Osteoblast (primary cell): Measurements from ENCODE around the gene MAP3K20. TPM values are rescaled to one million over a fixed set of nuclear protein-coding genes. Genes with fewer than 3 reads are reported as not detected.
"Not testable (repeated sequence)": the region's sequence is repeated elsewhere in the genome, so short reads cannot be mapped to it uniquely, and the experiment has no call there.

Experiments used
- DNase-seq: peaks from one replicate; pipeline ENCODE4 v3.0.0; 2011; ENCODE audit warnings: low spot score, mixed read lengths; ENCODE audit not compliant: insufficient read length; ENCODE audit errors: missing footprints
- H2AFZ ChIP-seq: 2 replicates; pipeline ENCODE4 v1.6.0; 2011; ENCODE audit warnings: mild to moderate bottlenecking, low read length
- H3K27ac ChIP-seq: 2 replicates; pipeline ENCODE4 v1.5.1; 2011; ENCODE audit warnings: mild to moderate bottlenecking, low read depth, low read length, moderate library complexity
- H3K27me3 ChIP-seq: 2 replicates; pipeline ENCODE4 v1.6.0; 2012; ENCODE audit warnings: mild to moderate bottlenecking, control low read depth, inconsistent platforms, low read length, moderate library complexity; ENCODE audit not compliant: insufficient read depth
- H3K36me3 ChIP-seq: 2 replicates; pipeline ENCODE4 v1.5.1; 2011; ENCODE audit warnings: mild to moderate bottlenecking, low read length, control low read depth, moderate library complexity; ENCODE audit not compliant: insufficient read depth
- H3K4me1 ChIP-seq: 2 replicates; pipeline ENCODE4 v1.5.1; 2011; ENCODE audit warnings: mild to moderate bottlenecking, low read length, control low read depth, moderate library complexity; ENCODE audit not compliant: insufficient read depth
- H3K4me2 ChIP-seq: 2 replicates; pipeline ENCODE4 v1.6.0; 2011; ENCODE audit warnings: mild to moderate bottlenecking, low read length; ENCODE audit not compliant: insufficient read depth
- H3K4me3 ChIP-seq: fragments of 200-600 bp; sonication (generic); 3 replicates; pipeline ENCODE4 v1.5.1; 2012; ENCODE audit warnings: mild to moderate bottlenecking, low read length, inconsistent platforms; ENCODE audit not compliant: insufficient read depth
- H3K79me2 ChIP-seq: 2 replicates; pipeline ENCODE4 v1.6.0; 2012; ENCODE audit warnings: mild to moderate bottlenecking, low read length, control low read depth, inconsistent platforms; ENCODE audit not compliant: insufficient read depth
- H3K9me3 ChIP-seq: 2 replicates; pipeline ENCODE4 v1.5.1; 2011; ENCODE audit warnings: low read depth, low read length, control low read depth
- H4K20me1 ChIP-seq: 2 replicates; pipeline ENCODE4 v1.6.0; 2012; ENCODE audit warnings: mild to moderate bottlenecking, low read length, control low read depth; ENCODE audit not compliant: insufficient read depth
- CTCF ChIP-seq: IDR thresholded peaks from 2 replicates; pipeline ENCODE4 v1.5.1; 2011; ENCODE audit warnings: mild to moderate bottlenecking, low read depth, low read length, moderate library complexity; ENCODE audit errors: extremely low read depth
- total RNA-seq: library from RNA; depleted of rRNA; stranded (reverse); fragments of >200 nt; gene quantifications from 2 replicates; pipeline ENCODE4 v1.2.3, GENCODE V29; 2012

MAP3K20 gene
- total RNA-seq, 1 donor, result 56.1 TPM

GRCh38 chr2:173171321-173171720 is 95.7 kb downstream of the MAP3K20 start:
- peaks cover 11% of the 10 kb centered on the region for H3K4me1 ChIP-seq
- TF ChIP-seq CTCF, result no peak
- H3K36me3 ChIP-seq, result no peaks in the 10 kb centered on the region
- no peaks in the 10 kb centered on the region for H3K9me3 ChIP-seq
- DNase-seq, result no peak
- H3K4me2 ChIP-seq, result no peak overlapping the region
- H4K20me1 ChIP-seq, result no peaks in the 10 kb centered on the region
- H3K27ac ChIP-seq, result no peak overlapping the region
- no peaks in the 10 kb centered on the region for H3K27me3 ChIP-seq
- no peak overlapping the region for H3K4me3 ChIP-seq
- peaks cover 33% of the 10 kb centered on the region for H3K79me2 ChIP-seq
- H2AFZ ChIP-seq, result no peak overlapping the region

GRCh38 chr2:173171924-173172643 is 96.4 kb downstream of the MAP3K20 start:
- no peaks in the 10 kb centered on the region for H3K27me3 ChIP-seq

GRCh38 chr2:173174339-173174738 is 98.7 kb downstream of the MAP3K20 start:
- H3K27me3 ChIP-seq, DNase-seq, H3K36me3 ChIP-seq, H4K20me1 ChIP-seq, H3K9me3 ChIP-seq, H3K4me3 ChIP-seq, H3K27ac ChIP-seq, H2AFZ ChIP-seq, H3K4me2 ChIP-seq: not testable (repeated sequence)
- peaks cover 27% of the 10 kb centered on the region for H3K79me2 ChIP-seq
- peaks cover 11% of the 10 kb centered on the region for H3K4me1 ChIP-seq

More at GRCh38 chr2:173171924-173172643, 96.4 kb downstream of the MAP3K20 start:
- H3K9me3 ChIP-seq, result no peaks in the 10 kb centered on the region
- DNase-seq, result no peak
- H4K20me1 ChIP-seq, result no peaks in the 10 kb centered on the region
- H2AFZ ChIP-seq, result no peak overlapping the region
- peaks cover 37% of the 10 kb centered on the region for H3K79me2 ChIP-seq
- peaks cover 11% of the 10 kb centered on the region for H3K4me1 ChIP-seq
- TF ChIP-seq CTCF, result no peak
- no peak overlapping the region for H3K4me3 ChIP-seq
- no peak overlapping the region for H3K4me2 ChIP-seq
- peak overlapping the region; percentile 9 for H3K27ac ChIP-seq
- no peaks in the 10 kb centered on the region for H3K36me3 ChIP-seq

- Histone ChIP-seq H3K4me1 (peaks cover 11% of the 10 kb centered on the region), H3K4me2 (no peak overlapping the region), H4K20me1 (no peaks in the 10 kb centered on the region), H3K9me3 (no peaks in the 10 kb centered on the region), H3K27ac (peak overlapping the region; percentile 27), H3K79me2 (peaks cover 29% of the 10 kb centered on the region), H3K27me3 (no peaks in the 10 kb centered on the region), H3K36me3 (no peaks in the 10 kb centered on the region), H3K4me3 (no peak overlapping the region), H2AFZ (no peak overlapping the region)
- no peak for DNase-seq
- no peak for TF ChIP-seq CTCF
These were observed 99.6 kb downstream of the MAP3K20 start for GRCh38 chr2:173175222-173175621.
